Naive thymus-derived CD4-positive, alpha-beta T cell (primary cell): Measurements from ENCODE around the gene SPACA7. TPM values are rescaled to one million over a fixed set of nuclear protein-coding genes. Genes with fewer than 3 reads are reported as not detected.

Experiments used
- ATAC-seq: fragments of 150-1000 bp; cut with Tn5 transposase; 2 replicates; pipeline ENCODE4 v1.10.0; 2021; ENCODE audit warnings: mild to moderate bottlenecking, moderate library complexity
- CTCF ChIA-PET: fragments of 350-600 bp; sonication (Branson Sonifier 250); formaldehyde crosslinking; loops from one replicate; lab custom pipeline; 2021; ENCODE audit warnings: antibody characterized with exemption; lab: Charles Lee
- POLR2A ChIA-PET: fragments of 350-600 bp; sonication (Branson Sonifier 250); formaldehyde crosslinking; loops from one replicate; lab custom pipeline; 2021; ENCODE audit warnings: antibody characterized with exemption, inconsistent platforms; lab: Charles Lee
- DNase-seq, 9 donors: peaks; one replicate each; pipeline versions ENCODE4 v3.0.0 to v3.0.0-alpha.2; 2020 to 2022; ENCODE audit warnings: mixed read lengths in 1 of 9
- H3K27ac ChIP-seq: one replicate; pipeline ENCODE4 v1.7.0; 2013; ENCODE audit warnings: mild to moderate bottlenecking, low read depth, low read length, moderate library complexity
- H3K27me3 ChIP-seq, 2 donors: one replicate each; pipeline ENCODE4 v1.7.0; 2013; ENCODE audit warnings: low read length in 2 of 2, mild to moderate bottlenecking in 2 of 2, moderate library complexity in 2 of 2; ENCODE audit not compliant: control insufficient read depth in 2 of 2, insufficient read depth in 2 of 2
- H3K36me3 ChIP-seq, 3 experiments: 1 replicate in 2 of 3; 2 replicates in 1 of 3; pipeline ENCODE4 v1.7.0; 2013; ENCODE audit warnings: low read length in 3 of 3, mild to moderate bottlenecking in 3 of 3, moderate library complexity in 1 of 3; ENCODE audit not compliant: insufficient read depth in 3 of 3, control insufficient read depth in 2 of 3
- H3K4me1 ChIP-seq, 2 donors: one replicate each; pipeline ENCODE4 v1.7.0; 2013; ENCODE audit warnings: low read length in 2 of 2, mild to moderate bottlenecking in 2 of 2, moderate library complexity in 1 of 2; ENCODE audit not compliant: control insufficient read depth in 2 of 2, insufficient read depth in 2 of 2
- H3K4me3 ChIP-seq: 2 replicates; pipeline ENCODE4 v1.7.0; 2013; ENCODE audit warnings: mild to moderate bottlenecking, low read length
- H3K9me3 ChIP-seq, 3 experiments: 1 replicate in 2 of 3; 2 replicates in 1 of 3; pipeline ENCODE4 v1.7.0; 2013; ENCODE audit warnings: low read length in 3 of 3; ENCODE audit not compliant: control insufficient read depth in 2 of 3
- H3K27ac Mint-ChIP-seq, 9 donors: one replicate each; pipeline ENCODE4 v1.8.0; 2020 to 2022; ENCODE audit warnings: mixed read lengths in 9 of 9, mild to moderate bottlenecking in 8 of 9, moderate library complexity in 5 of 9, inconsistent platforms in 2 of 9
- H3K27me3 Mint-ChIP-seq, 5 donors: one replicate each; pipeline ENCODE4 v1.8.0; 2021 to 2022; ENCODE audit warnings: mixed read lengths in 5 of 5, mild to moderate bottlenecking in 1 of 5
- H3K36me3 Mint-ChIP-seq, 5 donors: one replicate each; pipeline ENCODE4 v1.8.0; 2020 to 2022; ENCODE audit warnings: mixed read lengths in 5 of 5, mild to moderate bottlenecking in 3 of 5, inconsistent platforms in 1 of 5
- H3K4me1 Mint-ChIP-seq, 7 donors: one replicate each; pipeline ENCODE4 v1.8.0; 2020 to 2022; ENCODE audit warnings: mixed read lengths in 7 of 7, mild to moderate bottlenecking in 3 of 7, inconsistent platforms in 1 of 7
- H3K4me3 Mint-ChIP-seq, 10 donors: one replicate each; pipeline ENCODE4 v1.8.0; 2020 to 2022; ENCODE audit warnings: mild to moderate bottlenecking in 10 of 10, mixed read lengths in 10 of 10, moderate library complexity in 6 of 10, inconsistent platforms in 2 of 10
- H3K9me3 Mint-ChIP-seq, 11 donors: one replicate each; pipeline ENCODE4 v1.8.0; 2020 to 2022; ENCODE audit warnings: mixed read lengths in 11 of 11, mild to moderate bottlenecking in 4 of 11, inconsistent platforms in 1 of 11, moderate library complexity in 1 of 11
- intact Hi-C, 2 donors: fragments of 100-400 bp; cut with micrococcal nuclease; formaldehyde crosslinking; loops; one replicate each; pipeline ENCODE4 v1.15.1; 2023
- polyA plus RNA-seq, 2 donors: library from polyadenylated mRNA; unstranded; fragments of 300-500 nt; fragmentation: Illumina TruSeq; gene quantifications; one replicate each; pipeline ENCODE4 v1.2.3, GENCODE V29; 2021
- total RNA-seq, 6 experiments: library from RNA in 5 of 6; stranded (reverse) in 5 of 6; gene quantifications; 1 replicate in 5 of 6; 2 replicates in 1 of 6; pipeline ENCODE4 v1.2.3 and lab custom pipeline; 2021 to 2026

SPACA7 gene
- total and polyA plus RNA-seq, 7 experiments from 2014 or later: not detected

GRCh38 chr13:112355274-112355838 is 20.8 kb upstream of the SPACA7 start:
- no peaks in the 10 kb centered on the region for H3K36me3 Mint-ChIP-seq
- H3K4me3 Mint-ChIP-seq: no peak overlapping the region
- POLR2A ChIA-PET: no interaction called here
- no peaks in the 10 kb centered on the region for H3K36me3 ChIP-seq
- H3K4me1 Mint-ChIP-seq: no peaks in the 10 kb centered on the region
- CTCF ChIA-PET: no interaction called here
- H3K4me3 ChIP-seq: no peak overlapping the region
- H3K27ac ChIP-seq: no peak overlapping the region
- ATAC-seq (no peak), DNase-seq (no peak)
- intact Hi-C loops: no loop called here
- peaks cover 0 to 26% (median 9%) of the 10 kb centered on the region in 5 donors for H3K27me3 Mint-ChIP-seq
- peaks cover 0 to 20% (median 2%) of the 10 kb centered on the region in 11 donors for H3K9me3 Mint-ChIP-seq
- H3K9me3 ChIP-seq: no peaks in the 10 kb centered on the region
- H3K4me1 ChIP-seq: no peaks in the 10 kb centered on the region
- H3K27me3 ChIP-seq: no peaks in the 10 kb centered on the region
- no peak overlapping the region for H3K27ac Mint-ChIP-seq

GRCh38 chr13:112356190-112356589 is 20.0 kb upstream of the SPACA7 start:
- no peak overlapping the region for H3K27ac Mint-ChIP-seq
- ChIA-PET CTCF (no interaction called here), POLR2A (no interaction called here)

GRCh38 chr13:112358156-112358555 is 18.0 kb upstream of the SPACA7 start:
- Mint-ChIP-seq H3K9me3 (peaks cover 0 to 15% (median 7%) of the 10 kb centered on the region in 11 donors), H3K27ac (no peak overlapping the region), H3K27me3 (peaks cover 0 to 19% (median 7%) of the 10 kb centered on the region in 5 donors), H3K4me1 (no peaks in the 10 kb centered on the region), H3K4me3 (no peak overlapping the region), H3K36me3 (no peaks in the 10 kb centered on the region)
- no peaks in the 10 kb centered on the region for H3K9me3 ChIP-seq
- POLR2A ChIA-PET: no interaction called here
- H3K27ac ChIP-seq: no peak overlapping the region
- intact Hi-C loops: no loop called here
- peak; percentile 27 for ATAC-seq
- no peak overlapping the region for H3K4me3 ChIP-seq
- no peaks in the 10 kb centered on the region for H3K4me1 ChIP-seq
- no peaks in the 10 kb centered on the region for H3K36me3 ChIP-seq
- DNase-seq: no peak
- no peaks in the 10 kb centered on the region for H3K27me3 ChIP-seq
- CTCF ChIA-PET: no interaction called here

More at GRCh38 chr13:112356190-112356589, 20.0 kb upstream of the SPACA7 start:
- Mint-ChIP-seq H3K9me3 (peaks cover 0 to 16% (median 5%) of the 10 kb centered on the region in 11 donors), H3K36me3 (no peaks in the 10 kb centered on the region), H3K4me1 (no peaks in the 10 kb centered on the region), H3K27me3 (peaks cover 0 to 18% (median 3%) of the 10 kb centered on the region in 5 donors), H3K4me3 (no peak overlapping the region)
- Histone ChIP-seq H3K4me1 (no peaks in the 10 kb centered on the region), H3K9me3 (no peaks in the 10 kb centered on the region), H3K36me3 (no peaks in the 10 kb centered on the region), H3K27me3 (no peaks in the 10 kb centered on the region), H3K4me3 (no peak overlapping the region), H3K27ac (no peak overlapping the region)
- no peak for ATAC-seq
- intact Hi-C loops: no loop called here
- no peak for DNase-seq

GRCh38 chr13:112362021-112362420 is 14.1 kb upstream of the SPACA7 start:
- ChIA-PET POLR2A (no interaction called here), CTCF (no interaction called here)
- Mint-ChIP-seq H3K36me3 (peaks cover 0 to 2% (median 0%) of the 10 kb centered on the region in 5 donors), H3K4me1 (no peaks in the 10 kb centered on the region), H3K27ac (no peak overlapping the region), H3K4me3 (no peak overlapping the region), H3K9me3 (peaks cover under 1 to 42% (median 11%) of the 10 kb centered on the region in 11 donors), H3K27me3 (peaks cover 0 to 25% (median 15%) of the 10 kb centered on the region in 5 donors)
- Histone ChIP-seq H3K9me3 (peaks cover 0 to 13% (median 0%) of the 10 kb centered on the region in 3 experiments), H3K4me3 (no peak overlapping the region), H3K27me3 (no peaks in the 10 kb centered on the region), H3K27ac (no peak overlapping the region), H3K36me3 (no peaks in the 10 kb centered on the region), H3K4me1 (no peaks in the 10 kb centered on the region)
- ATAC-seq: no peak
- intact Hi-C loops: no loop called here
- DNase-seq: no peak

GRCh38 chr13:112363867-112364528 is 12.2 kb upstream of the SPACA7 start:
- DNase-seq (no peak), ATAC-seq (no peak)
- intact Hi-C loops: no loop called here
- Mint-ChIP-seq H3K9me3 (peaks cover 6 to 51% (median 14%) of the 10 kb centered on the region in 11 donors), H3K27ac (no peak overlapping the region), H3K36me3 (peaks cover 0 to 8% (median 0%) of the 10 kb centered on the region in 5 donors), H3K27me3 (peaks cover 0 to 45% (median 28%) of the 10 kb centered on the region in 5 donors), H3K4me1 (no peaks in the 10 kb centered on the region), H3K4me3 (no peak overlapping the region)
- no peak overlapping the region for H3K27ac ChIP-seq
- POLR2A ChIA-PET: no interaction called here
- H3K36me3 ChIP-seq: no peaks in the 10 kb centered on the region
- H3K4me3 ChIP-seq: no peak overlapping the region
- CTCF ChIA-PET: no interaction called here
- H3K27me3 ChIP-seq: no peaks in the 10 kb centered on the region
- H3K4me1 ChIP-seq: no peaks in the 10 kb centered on the region
- H3K9me3 ChIP-seq: peaks cover 0 to 15% (median 0%) of the 10 kb centered on the region in 3 experiments

- Histone ChIP-seq H3K27ac (no peak overlapping the region), H3K9me3 (peaks cover 0 to 15% (median 0%) of the 10 kb centered on the region in 3 experiments), H3K4me1 (no peaks in the 10 kb centered on the region), H3K4me3 (no peak overlapping the region), H3K36me3 (no peaks in the 10 kb centered on the region), H3K27me3 (no peaks in the 10 kb centered on the region)
- H3K36me3 Mint-ChIP-seq: peaks cover 0 to 8% (median 0%) of the 10 kb centered on the region in 5 donors
- DNase-seq (no peak), ATAC-seq (no peak)
- ChIA-PET CTCF (no interaction called here), POLR2A (no interaction called here)
- no peak overlapping the region for H3K4me3 Mint-ChIP-seq
- H3K27me3 Mint-ChIP-seq: peaks cover 0 to 43% (median 23%) of the 10 kb centered on the region in 5 donors
- H3K27ac Mint-ChIP-seq: no peak overlapping the region
- H3K9me3 Mint-ChIP-seq: peaks cover 6 to 39% (median 12%) of the 10 kb centered on the region in 11 donors
- intact Hi-C loops: no loop called here
- peaks cover 0 to 5% (median 0%) of the 10 kb centered on the region in 7 donors for H3K4me1 Mint-ChIP-seq
Measured at GRCh38 chr13:112366907-112367646, 9.1 kb upstream of the SPACA7 start.
